HCT116 (cell line): Measurements from ENCODE around the gene LY9. TPM values are rescaled to one million over a fixed set of nuclear protein-coding genes. Genes with fewer than 3 reads are reported as not detected.

ENCODE experiments used
- ATAC-seq: fragments of 200-7000 bp; cut with Tn5 transposase; 2 replicates; pipeline ENCODE4 v1.9.1; 2020; ENCODE audit warnings: mild to moderate bottlenecking, moderate library complexity
- BruUV-seq: library from RNA; stranded (reverse); fragments of 400-500 nt; replicated peaks from 2 replicates; lab custom pipeline; 2021; lab: Mats Ljungman, UMichigan
- CTCF ChIA-PET: fragments of 300-600 bp; sonication (Branson Sonifier 250); formaldehyde crosslinking; loops from one replicate; lab custom pipeline; 2021; ENCODE audit warnings: antibody characterized with exemption; lab: Charles Lee
- POLR2A ChIA-PET: fragments of 300-600, 350-600 bp; sonication (Branson Sonifier 250); formaldehyde crosslinking; loops from one replicate; lab custom pipeline; 2021; ENCODE audit warnings: antibody characterized with exemption; lab: Charles Lee
- RAD21 ChIA-PET, 2 experiments: fragments of 300-600 bp; sonication (Branson Sonifier 250); formaldehyde crosslinking; loops; one replicate each; lab custom pipeline; 2023; ENCODE audit warnings: low total read pairs in 2 of 2; ENCODE audit not compliant: uncharacterized antibody in 2 of 2, unreplicated experiment in 2 of 2, low non-redundant PET in 1 of 2; lab: Charles Lee
- DNase-seq: peaks from one replicate; pipeline ENCODE4 v3.0.0-alpha.2; 2010; ENCODE audit warnings: low read depth, low spot score
- H2AFZ ChIP-seq: fragments of 200-600 bp; shearing (Covaris generic), sonication (generic); 2 replicates; pipeline ENCODE4 v1.6.1; 2017; ENCODE audit warnings: low read depth, mixed run types, mixed read lengths, antibody characterized with exemption, low read length; ENCODE audit not compliant: poor library complexity, severe bottlenecking
- H3K27ac ChIP-seq: 2 replicates; pipeline ENCODE4 v1.5.1; 2012; ENCODE audit warnings: low read depth, low read length
- H3K27me3 ChIP-seq: fragments of 200-600 bp; sonication (generic); 2 replicates; pipeline ENCODE4 v1.6.1; 2016; ENCODE audit warnings: mixed run types, low read length, mixed read lengths; ENCODE audit not compliant: insufficient read depth
- H3K36me3 ChIP-seq, 2 experiments: fragments of 200-500 bp in 1 of 2; fragments of 200-600 bp in 1 of 2; sonication (Bioruptor generic) in 1 of 2; sonication (generic) in 1 of 2; 2 replicates each; pipeline versions ENCODE4 v1.5.1 to v1.6.1; 2014 to 2016; ENCODE audit warnings: low read length in 2 of 2, inconsistent platforms in 1 of 2, mixed read lengths in 1 of 2, mixed run types in 1 of 2; ENCODE audit not compliant: insufficient read depth in 2 of 2, control insufficient read depth in 1 of 2
- H3K4me1 ChIP-seq, 2 experiments: fragments of 200-600 bp in 1 of 2; sonication (generic) in 1 of 2; 2 replicates each; pipeline versions ENCODE4 v1.5.1 to v1.6.1; 2012 to 2017; ENCODE audit warnings: low read length in 2 of 2, inconsistent platforms in 1 of 2, mild to moderate bottlenecking in 1 of 2, mixed read lengths in 1 of 2, mixed run types in 1 of 2, moderate library complexity in 1 of 2; ENCODE audit not compliant: insufficient read depth in 2 of 2, control insufficient read depth in 1 of 2
- H3K4me2 ChIP-seq: fragments of 200-600 bp; sonication (generic); 2 replicates; pipeline ENCODE4 v1.6.1; 2017; ENCODE audit warnings: mixed run types, low read length, mixed read lengths
- H3K4me3 ChIP-seq, 2 experiments: fragments of 200-600 bp in 1 of 2; sonication (generic) in 1 of 2; replicated peaks in 1 of 2; 2 replicates each; pipeline ENCODE4 v1.5.1; 2011 to 2016; ENCODE audit warnings: low read length in 2 of 2, control low read depth in 1 of 2, low read depth in 1 of 2, mild to moderate bottlenecking in 1 of 2, mixed read lengths in 1 of 2, mixed run types in 1 of 2
- H3K79me2 ChIP-seq: fragments of 200-600 bp; sonication (generic); 2 replicates; pipeline ENCODE4 v1.6.1; 2017; ENCODE audit warnings: mild to moderate bottlenecking, mixed run types, low read length, moderate library complexity, mixed read lengths; ENCODE audit not compliant: insufficient read depth
- H3K9ac ChIP-seq: fragments of 200-600 bp; sonication (generic); 2 replicates; pipeline ENCODE4 v1.6.1; 2016; ENCODE audit warnings: low read length, mixed read lengths
- H3K9me2 ChIP-seq: fragments of 200-600 bp; sonication (generic), shearing (Covaris generic); 2 replicates; pipeline ENCODE4 v1.6.1; 2017; ENCODE audit warnings: mixed run types, mild to moderate bottlenecking, moderate library complexity; ENCODE audit not compliant: insufficient read depth
- H3K9me3 ChIP-seq, 2 experiments: fragments of 200-500 bp in 1 of 2; fragments of 200-600 bp in 1 of 2; sonication (Bioruptor generic) in 1 of 2; sonication (generic) in 1 of 2; 2 replicates each; pipeline ENCODE4 v1.6.1; 2014 to 2017; ENCODE audit warnings: low read length in 2 of 2, mixed read lengths in 2 of 2, inconsistent platforms in 1 of 2, low read depth in 1 of 2, mild to moderate bottlenecking in 1 of 2, mixed run types in 1 of 2, moderate library complexity in 1 of 2; ENCODE audit not compliant: control insufficient read depth in 1 of 2, insufficient read depth in 1 of 2
- H4K20me1 ChIP-seq: fragments of 200-600 bp; sonication (generic), shearing (Covaris generic); 2 replicates; pipeline ENCODE4 v1.6.1; 2017; ENCODE audit warnings: mixed run types, mild to moderate bottlenecking, moderate library complexity; ENCODE audit not compliant: insufficient read depth
- CBX3 ChIP-seq: IDR thresholded peaks from 2 replicates; pipeline ENCODE4 v1.6.1; 2012; ENCODE audit warnings: low read depth
- CEBPB ChIP-seq: IDR thresholded peaks from 2 replicates; pipeline ENCODE4 v1.6.1; 2012; ENCODE audit warnings: low read depth
- EGR1 ChIP-seq: IDR thresholded peaks from 2 replicates; pipeline ENCODE4 v1.6.1; 2012; ENCODE audit warnings: low read depth
- EZH2 ChIP-seq: fragments of 200-600 bp; sonication (generic); IDR thresholded peaks from 2 replicates; pipeline ENCODE4 v1.6.1; 2017; ENCODE audit warnings: antibody characterized with exemption, mixed run types
- FOSL1 ChIP-seq: IDR thresholded peaks from 2 replicates; pipeline ENCODE4 v1.6.1; 2012; ENCODE audit warnings: low read depth
- JUND ChIP-seq: IDR thresholded peaks from 2 replicates; pipeline ENCODE4 v1.6.1; 2012
- MAX ChIP-seq: IDR thresholded peaks from 2 replicates; pipeline ENCODE4 v1.6.1; 2012
- POLR2A ChIP-seq: IDR thresholded peaks from 2 replicates; pipeline ENCODE4 v1.7.0; 2011; ENCODE audit warnings: borderline replicate concordance; ENCODE audit not compliant: insufficient read depth, insufficient read length; ENCODE audit errors: extremely low read depth
- RAD21 ChIP-seq: IDR thresholded peaks from 2 replicates; pipeline ENCODE4 v1.6.1; 2012; ENCODE audit warnings: low read depth, mild to moderate bottlenecking
- SIN3A ChIP-seq: IDR thresholded peaks from 2 replicates; pipeline ENCODE4 v1.6.1; 2012; ENCODE audit warnings: low read depth
- SRF ChIP-seq: IDR thresholded peaks from 2 replicates; pipeline ENCODE4 v1.6.1; 2012; ENCODE audit warnings: low read depth
- ZBTB33 ChIP-seq: IDR thresholded peaks from 2 replicates; pipeline ENCODE4 v1.6.1; 2011; ENCODE audit warnings: mild to moderate bottlenecking, low read length, moderate library complexity; ENCODE audit not compliant: insufficient replicate concordance; ENCODE audit errors: extremely low read depth
- ZNF274 ChIP-seq: fragments of 200-500 bp; sonication (Bioruptor generic); IDR thresholded peaks from 2 replicates; pipeline ENCODE4 v1.6.1; 2014; ENCODE audit warnings: mild to moderate bottlenecking, low read depth, low read length, inconsistent platforms
- intact Hi-C: fragments of 100-400 bp; cut with micrococcal nuclease; formaldehyde crosslinking; loops from 2 replicates; pipeline ENCODE4 v1.10.0; 2022
- total RNA-seq: library from RNA; stranded (reverse); gene quantifications from one replicate; pipeline ENCODE4 v1.2.1, GENCODE V29; 2021; ENCODE audit not compliant: unreplicated experiment
- TF ChIP-seq, protein P1 (sequence below), 3 experiments: fragments of 200-600 bp in 1 of 3; sonication (generic) in 1 of 3; IDR thresholded peaks in 2 of 3; conservative IDR thresholded peaks in 1 of 3; 2 replicates each; pipeline ENCODE4 v1.5.1; 2012 to 2017; ENCODE audit warnings: low read depth in 2 of 3, low read length in 2 of 3, antibody characterized with exemption in 1 of 3, borderline replicate concordance in 1 of 3, control low read depth in 1 of 3, mild to moderate bottlenecking in 1 of 3, mixed read lengths in 1 of 3, mixed run types in 1 of 3, moderate library complexity in 1 of 3; ENCODE audit not compliant: insufficient read depth in 1 of 3

LY9 gene
- total RNA-seq, 1 experiment from 2014 or later = 0.22 TPM

DNA sequence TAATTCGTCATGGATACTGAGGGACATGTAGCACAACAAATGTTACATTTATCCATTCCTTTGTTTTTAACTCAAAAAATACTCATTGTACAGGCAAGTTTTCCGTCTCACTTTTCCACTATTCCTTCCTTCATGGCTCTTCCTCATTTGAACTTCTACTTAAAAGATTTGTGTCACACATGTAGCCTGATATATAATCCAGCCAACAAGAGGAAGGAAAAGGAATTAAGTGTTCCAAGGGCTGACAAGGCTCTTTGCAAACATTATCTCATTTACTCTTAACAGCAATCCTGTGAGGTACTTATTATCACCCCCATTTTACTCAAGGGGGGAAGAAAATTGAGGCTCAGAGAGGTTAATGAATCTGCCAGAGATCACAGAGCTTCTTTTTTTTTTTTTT is 43.8 kb downstream of the LY9 start:
- no peak for TF ChIP-seq ZNF274
- no peak for TF ChIP-seq EZH2
- no peak for TF ChIP-seq POLR2A
- no peak for TF ChIP-seq SIN3A
- no peak for TF ChIP-seq MAX
- TF ChIP-seq EGR1 = no peak
- no peak for TF ChIP-seq SRF
- no peak for TF ChIP-seq JUND
- TF ChIP-seq CBX3 = no peak
- no peak for TF ChIP-seq CEBPB
- TF ChIP-seq RAD21 = no peak
- CTCF ChIA-PET = interaction anchor here (3.1 kb wide), 1 partner anchor 114 kb away, joined by 9 read pairs; the partner anchor contains the start of gene ITLN2
- Histone ChIP-seq H3K9ac (no peak overlapping the region), H3K4me1 (0 out of 4 replicates have a peak, but pooled peaks cover 0 to 3% of the 10 kb centered on the region in 2 experiments), H3K4me3 (no peak overlapping the region), H3K9me2 (no peaks in the 10 kb centered on the region), H3K27ac (no peak overlapping the region), H3K27me3 (no peaks in the 10 kb centered on the region; the same call in 1 of the 2 replicates), H3K79me2 (no peaks in the 10 kb centered on the region), H3K4me2 (no peak overlapping the region), H3K9me3 (no peaks in the 10 kb centered on the region), H2AFZ (no peak overlapping the region), H3K36me3 (no peaks in the 10 kb centered on the region), H4K20me1 (no peaks in the 10 kb centered on the region)
- POLR2A ChIA-PET = no interaction called here
- BruUV-seq = no TSS peak
- ATAC-seq (no peak), DNase-seq (no peak)
- intact Hi-C loops = loop anchor here (5.0 kb wide), 1 partner anchor 298 kb away; no protein-coding TSS in a partner anchor
- RAD21 ChIA-PET = no interaction called here

GRCh38 chr1:160841079-160841478 is 45.1 kb downstream of the LY9 start:
- no peak overlapping the region for H3K4me3 ChIP-seq
- no peaks in the 10 kb centered on the region for H4K20me1 ChIP-seq
- no peaks in the 10 kb centered on the region for H3K9me2 ChIP-seq
- ChIA-PET RAD21 (no interaction called here), CTCF (interaction anchor here (3.1 kb wide), 1 partner anchor 113 kb away, joined by 9 read pairs; the partner anchor contains the start of gene ITLN2), POLR2A (no interaction called here)
- no peaks in the 10 kb centered on the region for H3K9me3 ChIP-seq
- no peak overlapping the region for H3K9ac ChIP-seq
- no peak overlapping the region for H3K4me2 ChIP-seq
- no peak overlapping the region for H3K27ac ChIP-seq
- H2AFZ ChIP-seq = no peak overlapping the region
- no peak for DNase-seq
- intact Hi-C loops = no loop called here
- no TSS peak for BruUV-seq
- no peaks in the 10 kb centered on the region for H3K79me2 ChIP-seq
- H3K27me3 ChIP-seq = no peaks in the 10 kb centered on the region; the same call in 1 of the 2 replicates
- 0 out of 4 replicates have a peak, but pooled peaks cover 0 to 3% of the 10 kb centered on the region in 2 experiments for H3K4me1 ChIP-seq
- no peaks in the 10 kb centered on the region for H3K36me3 ChIP-seq
- no peak for ATAC-seq
- no peak for TF ChIP-seq RAD21
- TF ChIP-seq, protein P1, sequence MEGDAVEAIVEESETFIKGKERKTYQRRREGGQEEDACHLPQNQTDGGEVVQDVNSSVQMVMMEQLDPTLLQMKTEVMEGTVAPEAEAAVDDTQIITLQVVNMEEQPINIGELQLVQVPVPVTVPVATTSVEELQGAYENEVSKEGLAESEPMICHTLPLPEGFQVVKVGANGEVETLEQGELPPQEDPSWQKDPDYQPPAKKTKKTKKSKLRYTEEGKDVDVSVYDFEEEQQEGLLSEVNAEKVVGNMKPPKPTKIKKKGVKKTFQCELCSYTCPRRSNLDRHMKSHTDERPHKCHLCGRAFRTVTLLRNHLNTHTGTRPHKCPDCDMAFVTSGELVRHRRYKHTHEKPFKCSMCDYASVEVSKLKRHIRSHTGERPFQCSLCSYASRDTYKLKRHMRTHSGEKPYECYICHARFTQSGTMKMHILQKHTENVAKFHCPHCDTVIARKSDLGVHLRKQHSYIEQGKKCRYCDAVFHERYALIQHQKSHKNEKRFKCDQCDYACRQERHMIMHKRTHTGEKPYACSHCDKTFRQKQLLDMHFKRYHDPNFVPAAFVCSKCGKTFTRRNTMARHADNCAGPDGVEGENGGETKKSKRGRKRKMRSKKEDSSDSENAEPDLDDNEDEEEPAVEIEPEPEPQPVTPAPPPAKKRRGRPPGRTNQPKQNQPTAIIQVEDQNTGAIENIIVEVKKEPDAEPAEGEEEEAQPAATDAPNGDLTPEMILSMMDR (IDR thresholded peaks at IDR 0.05 in 2 of 3, conservative IDR thresholded peaks at IDR 0.05 in 1 of 3; ENCODE audit: borderline replicate concordance in 1 of 3, insufficient read depth in 1 of 3, low read depth in 2 of 3, low read length in 2 of 3) = no peak
- no peak for TF ChIP-seq ZBTB33
- no peak for TF ChIP-seq FOSL1
- no peak for TF ChIP-seq CBX3
